Neural crest cell (in vitro differentiated cells): Measurements from ENCODE around the gene KRTAP4-3. TPM values are rescaled to one million over a fixed set of nuclear protein-coding genes. Genes with fewer than 3 reads are reported as not detected.
"Not testable (repeated sequence)": the region's sequence is repeated elsewhere in the genome, so short reads cannot be mapped to it uniquely, and the experiment has no call there.

Experiments
- DNase-seq: peaks from one replicate; pipeline ENCODE4 v3.0.0; 2021; ENCODE audit warnings: low read depth, mixed read lengths, low spot score
- H3K27ac Mint-ChIP-seq: one replicate; pipeline ENCODE4 v1.8.0; 2021; ENCODE audit warnings: mild to moderate bottlenecking, mixed read lengths; ENCODE audit not compliant: unreplicated experiment
- H3K27me3 Mint-ChIP-seq: 2 replicates; pipeline ENCODE4 v1.8.0; 2021; ENCODE audit warnings: low read depth, mild to moderate bottlenecking, mixed read lengths
- H3K36me3 Mint-ChIP-seq: 2 replicates; pipeline ENCODE4 v1.8.0; 2021; ENCODE audit warnings: low read depth, mild to moderate bottlenecking, mixed read lengths
- H3K4me1 Mint-ChIP-seq: 2 replicates; pipeline ENCODE4 v1.8.0; 2021; ENCODE audit warnings: mixed read lengths
- H3K4me3 Mint-ChIP-seq: one replicate; pipeline ENCODE4 v1.8.0; 2021; ENCODE audit warnings: mild to moderate bottlenecking, mixed read lengths
- H3K9me3 Mint-ChIP-seq: 2 replicates; pipeline ENCODE4 v1.8.0; 2021; ENCODE audit warnings: mixed read lengths
- total RNA-seq: library from RNA; stranded (reverse); gene quantifications from 2 replicates; pipeline ENCODE4 v1.2.1, GENCODE V29; 2021
- TF ChIP-seq, protein P1 (sequence below): fragments of 200-600 bp; sonication (generic); conservative IDR thresholded peaks from 2 replicates; pipeline ENCODE4 v1.5.0; 2021; ENCODE audit warnings: antibody characterized with exemption, mild to moderate bottlenecking

KRTAP4-3 gene
- total RNA-seq, 1 donor from 2014 or later, result not detected

- TF ChIP-seq, protein P1, sequence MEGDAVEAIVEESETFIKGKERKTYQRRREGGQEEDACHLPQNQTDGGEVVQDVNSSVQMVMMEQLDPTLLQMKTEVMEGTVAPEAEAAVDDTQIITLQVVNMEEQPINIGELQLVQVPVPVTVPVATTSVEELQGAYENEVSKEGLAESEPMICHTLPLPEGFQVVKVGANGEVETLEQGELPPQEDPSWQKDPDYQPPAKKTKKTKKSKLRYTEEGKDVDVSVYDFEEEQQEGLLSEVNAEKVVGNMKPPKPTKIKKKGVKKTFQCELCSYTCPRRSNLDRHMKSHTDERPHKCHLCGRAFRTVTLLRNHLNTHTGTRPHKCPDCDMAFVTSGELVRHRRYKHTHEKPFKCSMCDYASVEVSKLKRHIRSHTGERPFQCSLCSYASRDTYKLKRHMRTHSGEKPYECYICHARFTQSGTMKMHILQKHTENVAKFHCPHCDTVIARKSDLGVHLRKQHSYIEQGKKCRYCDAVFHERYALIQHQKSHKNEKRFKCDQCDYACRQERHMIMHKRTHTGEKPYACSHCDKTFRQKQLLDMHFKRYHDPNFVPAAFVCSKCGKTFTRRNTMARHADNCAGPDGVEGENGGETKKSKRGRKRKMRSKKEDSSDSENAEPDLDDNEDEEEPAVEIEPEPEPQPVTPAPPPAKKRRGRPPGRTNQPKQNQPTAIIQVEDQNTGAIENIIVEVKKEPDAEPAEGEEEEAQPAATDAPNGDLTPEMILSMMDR, result no peak
- Mint-ChIP-seq H3K27me3 (peaks cover 5% of the 10 kb centered on the region), H3K4me3 (no peak overlapping the region), H3K4me1 (no peaks in the 10 kb centered on the region), H3K27ac (no peak overlapping the region), H3K9me3 (peaks cover 30% of the 10 kb centered on the region), H3K36me3 (peaks cover 16% of the 10 kb centered on the region)
- no peak for DNase-seq
Measured at GRCh38 chr17:41141361-41141760, 26.7 kb downstream of the KRTAP4-3 start.

GRCh38 chr17:41140360-41141131 is 27.5 kb downstream of the KRTAP4-3 start, which contains the start of gene KRTAP4-6:
Gene KRTAP4-6, minus strand, starts transcription at chr17:41140544. Its CDS starts 57 bp downstream, at chr17:41140487.
- Mint-ChIP-seq H3K4me3 (no peak within 1 kb of the TSS), H3K27ac (no peak within 1 kb of the TSS), H3K36me3 (peaks cover 16% of the 10 kb centered on the region), H3K27me3 (peaks cover 5% of the 10 kb centered on the region), H3K4me1 (no peaks in the 10 kb centered on the region), H3K9me3 (peaks cover 30% of the 10 kb centered on the region)
- no peak for DNase-seq
- TF ChIP-seq, protein P1, result no peak

DNA sequence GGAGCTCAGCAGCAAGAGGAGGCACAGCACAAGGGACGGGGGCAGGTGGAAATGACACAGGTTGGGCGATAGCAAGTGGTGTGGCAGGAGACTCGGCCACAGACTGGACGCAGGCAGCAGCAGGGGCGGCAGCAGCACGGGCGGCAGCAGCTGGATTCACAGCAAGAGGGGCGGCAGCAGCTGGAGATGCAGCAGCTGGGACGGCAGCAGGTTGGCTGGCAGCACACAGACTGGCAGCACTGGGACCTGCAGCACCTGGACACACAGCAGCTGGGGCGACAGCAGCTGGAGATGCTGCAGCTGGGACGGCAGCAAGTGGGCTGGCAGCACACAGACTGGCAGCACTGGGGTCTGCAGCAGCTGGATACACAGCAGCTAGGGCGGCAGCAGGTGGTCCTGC is 28.2 kb downstream of the KRTAP4-3 start:
- not testable (repeated sequence) for DNase-seq, H3K27me3 Mint-ChIP-seq, H3K4me3 Mint-ChIP-seq, H3K27ac Mint-ChIP-seq, H3K4me1 Mint-ChIP-seq
- Mint-ChIP-seq H3K36me3 (peaks cover 16% of the 10 kb centered on the region), H3K9me3 (peaks cover 30% of the 10 kb centered on the region)

DNA sequence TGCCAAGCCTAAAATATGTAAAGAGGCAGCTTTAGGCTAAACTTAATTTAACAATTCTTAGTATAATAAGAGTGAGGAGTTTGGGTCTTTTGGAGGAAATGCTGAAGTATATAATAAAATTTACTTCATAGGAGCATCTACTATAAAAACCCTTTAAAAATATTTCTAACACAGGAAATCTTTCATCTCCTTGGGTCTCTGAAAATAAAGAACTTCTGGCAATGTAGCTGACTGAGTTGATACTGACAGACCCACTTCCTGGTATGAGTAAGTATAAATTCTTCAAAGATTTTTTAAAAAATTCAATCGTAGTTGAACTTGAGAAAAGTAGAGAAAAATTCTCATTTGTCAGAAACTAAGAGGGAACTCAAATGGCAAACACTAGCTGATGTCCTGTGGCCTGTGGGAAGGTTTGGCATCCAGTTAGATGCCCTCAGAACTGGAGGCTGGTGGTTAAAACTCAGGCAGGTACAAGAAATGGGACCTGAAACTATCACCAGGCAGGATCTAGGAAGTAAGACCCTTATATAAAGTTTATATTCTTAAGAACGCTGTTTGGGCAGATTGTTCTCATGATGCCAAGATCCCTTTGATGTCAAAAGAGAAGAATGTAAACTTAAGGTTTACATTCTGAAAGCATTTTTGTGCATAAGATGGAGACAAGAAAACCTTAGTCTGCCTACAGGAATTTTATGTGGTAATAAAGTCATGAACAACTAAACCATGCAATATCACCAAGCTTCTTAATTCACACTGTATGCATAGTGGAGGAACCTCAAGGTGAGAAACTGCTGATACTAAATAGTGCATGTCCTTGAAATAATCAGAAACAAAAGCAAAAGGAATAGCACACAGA is 33.9 kb downstream of the KRTAP4-3 start:
- Mint-ChIP-seq H3K36me3 (peaks cover 2% of the 10 kb centered on the region), H3K4me3 (no peak overlapping the region), H3K27ac (no peak overlapping the region), H3K27me3 (peaks cover 20% of the 10 kb centered on the region), H3K9me3 (peaks cover 10% of the 10 kb centered on the region), H3K4me1 (no peaks in the 10 kb centered on the region)
- TF ChIP-seq, protein P1, result no peak
- no peak for DNase-seq

- Mint-ChIP-seq H3K36me3 (no peaks in the 10 kb centered on the region), H3K9me3 (peaks cover 2% of the 10 kb centered on the region), H3K4me1 (no peaks in the 10 kb centered on the region), H3K4me3 (no peak overlapping the region), H3K27me3 (peaks cover 28% of the 10 kb centered on the region), H3K27ac (no peak overlapping the region)
- TF ChIP-seq, protein P1, result no peak
- no peak for DNase-seq
Measured at GRCh38 chr17:41131979-41132378, 36.0 kb downstream of the KRTAP4-3 start.
